ENCODE data around the gene TRIM38.

TRIM38 gene

GRCh38 chr6:26028746-26029569 lies 66.4 kb downstream of the TRIM38 start (continued):
- TF ChIP-seq PRDM2 (tag by site-specific recombination; IDR thresholded peaks at IDR 0.05; ENCODE audit: borderline replicate concordance) (no peak), KLF8 (tag by site-specific recombination; IDR thresholded peaks at IDR 0.05) (no peak; the same call in 1 of the 2 replicates), ZNF274 (IDR thresholded peaks at IDR 0.05; ENCODE audit: low read length) (no peak), ZNF274 (tag by site-specific recombination; IDR thresholded peaks at IDR 0.05; ENCODE audit: borderline replicate concordance) (no peak), ZNF664 (tag by site-specific recombination; IDR thresholded peaks at IDR 0.05) (no peak), ZNF610 (tag by site-specific recombination; IDR thresholded peaks at IDR 0.05; ENCODE audit: borderline replicate concordance) (peak; percentile 51; the same call in 1 of the 2 replicates), ZNF510 (tag by site-specific recombination; IDR thresholded peaks at IDR 0.05; ENCODE audit: insufficient replicate concordance) (no peak), ZNF626 (tag by site-specific recombination; IDR thresholded peaks at IDR 0.05) (no peak), ZNF426 (tag by site-specific recombination; IDR thresholded peaks at IDR 0.05) (no peak), ZNF571 (tag by site-specific recombination; IDR thresholded peaks at IDR 0.05) (no peak), ZNF19 (tag by site-specific recombination; IDR thresholded peaks at IDR 0.05; ENCODE audit: low read depth) (no peak), ZNF677 (tag by site-specific recombination; IDR thresholded peaks at IDR 0.05) (no peak), SP7 (tag by site-specific recombination; IDR thresholded peaks at IDR 0.05) (no peak), ZNF394 (tag by site-specific recombination; IDR thresholded peaks at IDR 0.05; ENCODE audit: borderline replicate concordance) (no peak), PRDM10 (tag by site-specific recombination; IDR thresholded peaks at IDR 0.05) (no peak), INSM2 (tag by site-specific recombination; IDR thresholded peaks at IDR 0.05) (peak; percentile 56; the same call in 1 of the 2 replicates), ZSCAN23 (tag by site-specific recombination; IDR thresholded peaks at IDR 0.05) (no peak), SP2 (tag by site-specific recombination; IDR thresholded peaks at IDR 0.05) (peak; percentile 25; the same call in 1 of the 2 replicates), MEIS1 (CRISPR knock-in tag; IDR thresholded peaks at IDR 0.05; ENCODE audit: borderline replicate concordance) (no peak), ZFP3 (tag by site-specific recombination; IDR thresholded peaks at IDR 0.05; ENCODE audit: low read depth) (no peak), AEBP2 (tag by site-specific recombination; IDR thresholded peaks at IDR 0.05; ENCODE audit: borderline replicate concordance) (no peak), ZNF214 (tag by site-specific recombination; IDR thresholded peaks at IDR 0.05; ENCODE audit: borderline replicate concordance) (no peak), ZNF624 (tag by site-specific recombination; IDR thresholded peaks at IDR 0.05) (no peak), ZSCAN4 (tag by site-specific recombination; IDR thresholded peaks at IDR 0.05) (no peak), ZNF16 (tag by site-specific recombination; IDR thresholded peaks at IDR 0.05; ENCODE audit: low read depth) (no peak)
